Testis (tissue), 2 donors: ENCODE measurements around the gene MYRFL.

Experiments
- POLR2A ChIP-seq: fragments of 450-650 bp; IDR thresholded peaks from one replicate; pipeline ENCODE4 v1.6.1; 2017; ENCODE audit warnings: antibody characterized with exemption, mild to moderate bottlenecking, moderate library complexity
- TF ChIP-seq, protein P1 (sequence below), 3 experiments: fragments of 450-650 bp in 2 of 3; fragments of 200-600 bp in 1 of 3; sonication (generic) in 1 of 3; IDR thresholded peaks; one replicate each; pipeline ENCODE4 v1.5.1; 2016 to 2019; ENCODE audit warnings: antibody characterized with exemption in 3 of 3, mild to moderate bottlenecking in 2 of 3, moderate library complexity in 1 of 3

DNA sequence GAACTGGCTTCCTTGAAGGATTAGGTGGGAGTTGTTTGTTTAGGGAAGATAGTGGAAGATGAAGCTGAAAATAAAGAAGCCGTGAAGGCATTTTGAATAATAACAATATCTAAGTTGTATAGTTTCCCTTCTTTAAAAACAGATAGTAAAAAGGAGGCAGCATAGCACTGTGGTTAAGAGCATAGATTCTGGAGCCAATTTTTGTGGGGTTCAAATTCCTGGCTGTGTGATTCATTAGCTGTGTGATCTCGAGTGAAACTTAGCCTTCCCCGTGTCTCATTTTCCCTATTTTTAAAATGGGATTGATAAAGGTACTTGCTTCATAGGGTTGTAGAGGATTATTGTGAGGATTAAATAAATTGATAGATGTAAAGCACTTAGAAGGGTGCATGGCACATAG, 104.5 kb downstream of the MYRFL start:
- TF ChIP-seq, protein P1, sequence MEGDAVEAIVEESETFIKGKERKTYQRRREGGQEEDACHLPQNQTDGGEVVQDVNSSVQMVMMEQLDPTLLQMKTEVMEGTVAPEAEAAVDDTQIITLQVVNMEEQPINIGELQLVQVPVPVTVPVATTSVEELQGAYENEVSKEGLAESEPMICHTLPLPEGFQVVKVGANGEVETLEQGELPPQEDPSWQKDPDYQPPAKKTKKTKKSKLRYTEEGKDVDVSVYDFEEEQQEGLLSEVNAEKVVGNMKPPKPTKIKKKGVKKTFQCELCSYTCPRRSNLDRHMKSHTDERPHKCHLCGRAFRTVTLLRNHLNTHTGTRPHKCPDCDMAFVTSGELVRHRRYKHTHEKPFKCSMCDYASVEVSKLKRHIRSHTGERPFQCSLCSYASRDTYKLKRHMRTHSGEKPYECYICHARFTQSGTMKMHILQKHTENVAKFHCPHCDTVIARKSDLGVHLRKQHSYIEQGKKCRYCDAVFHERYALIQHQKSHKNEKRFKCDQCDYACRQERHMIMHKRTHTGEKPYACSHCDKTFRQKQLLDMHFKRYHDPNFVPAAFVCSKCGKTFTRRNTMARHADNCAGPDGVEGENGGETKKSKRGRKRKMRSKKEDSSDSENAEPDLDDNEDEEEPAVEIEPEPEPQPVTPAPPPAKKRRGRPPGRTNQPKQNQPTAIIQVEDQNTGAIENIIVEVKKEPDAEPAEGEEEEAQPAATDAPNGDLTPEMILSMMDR (IDR thresholded peaks at IDR 0.05), result no peak
- TF ChIP-seq POLR2A, result no peak
